Lung microvascular endothelial cell (primary cell): ENCODE results near the gene CRLF3. TPM values are rescaled to one million over a fixed set of nuclear protein-coding genes. Genes with fewer than 3 reads are reported as not detected.
"Not testable (repeated sequence)": the region's sequence is repeated elsewhere in the genome, so short reads cannot be mapped to it uniquely, and the experiment has no call there.

Source experiments
- DNase-seq, 2 donors: peaks; one replicate each; pipeline versions ENCODE4 v3.0.0 to v3.0.0-alpha.2; 2010; ENCODE audit warnings: low read depth in 2 of 2
- total RNA-seq: library from RNA; depleted of rRNA; stranded (reverse); fragments of >200 nt; gene quantifications from 2 replicates; pipeline ENCODE4 v1.2.1, GENCODE V29; 2014

CRLF3 gene
- total RNA-seq, 1 donor from 2014 or later = 17.9 TPM

- DNase-seq = not testable (repeated sequence)
Measured at GRCh38 chr17:30736371-30736770, 88.1 kb downstream of the CRLF3 start.

DNA sequence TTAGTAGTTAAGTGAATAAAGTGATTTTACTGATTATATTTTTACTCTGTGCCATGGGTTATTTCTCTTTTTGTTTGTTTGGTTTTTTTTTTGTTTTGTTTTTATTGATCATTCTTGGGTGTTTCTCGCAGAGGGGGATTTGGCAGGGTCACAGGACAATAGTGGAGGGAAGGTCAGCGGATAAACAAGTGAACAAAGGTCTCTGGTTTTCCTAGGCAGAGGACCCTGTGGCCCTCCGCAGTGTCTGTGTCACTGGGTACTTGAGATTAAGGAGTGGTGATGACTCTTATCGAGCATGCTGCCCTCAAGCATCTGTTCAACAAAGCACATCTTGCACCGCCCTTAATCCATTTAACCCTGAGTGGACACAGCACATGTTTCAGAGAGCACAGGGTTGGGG lies 88.8 kb downstream of the CRLF3 start:
- not testable (repeated sequence) for DNase-seq

DNA sequence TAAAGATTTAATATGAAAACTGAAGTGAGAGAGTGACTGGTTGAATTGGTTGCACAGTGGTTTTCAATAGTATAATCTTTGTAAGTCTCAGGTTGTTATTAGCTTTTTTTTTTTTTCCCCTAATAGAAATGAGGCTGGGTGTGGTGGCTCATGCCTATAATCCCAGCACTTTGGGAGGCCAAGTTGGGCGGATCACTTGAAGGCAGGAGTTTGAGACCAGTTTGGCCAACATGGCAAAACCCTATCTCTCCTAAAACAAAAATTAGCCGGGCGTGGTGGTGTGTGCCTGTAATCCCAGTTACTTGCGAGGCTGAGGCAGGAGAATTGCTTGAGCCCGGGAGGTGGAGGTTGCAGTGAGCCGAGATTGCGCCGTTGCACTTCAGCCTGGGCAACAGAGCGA lies 89.3 kb downstream of the CRLF3 start:
- not testable (repeated sequence) for DNase-seq

- not testable (repeated sequence) for DNase-seq
Measured at GRCh38 chr17:30734153-30734552, 90.3 kb downstream of the CRLF3 start.

Other genes with a start within 250 kb of the CRLF3 start
- gene ATAD5, start 7.3 kb upstream of the CRLF3 start, total RNA-seq = 0.79 and 1.7 TPM in 2 replicates
- 4.6 and 7.1 TPM in 2 replicates for gene TEFM, start 81.5 kb upstream of the CRLF3 start, total RNA-seq
- gene ADAP2, start 97.3 kb upstream of the CRLF3 start, total RNA-seq = 0.20 and 0.87 TPM in 2 replicates
- 0.60 and 1.3 TPM in 2 replicates for gene RNF135, start 146.3 kb upstream of the CRLF3 start, total RNA-seq